Measurements from ENCODE around the gene PPP4R3A. TPM values are rescaled to one million over a fixed set of nuclear protein-coding genes. Genes with fewer than 3 reads are reported as not detected.

PPP4R3A gene
- total and polyA plus RNA-seq, 2 experiments from 2014 or later = 53.5 to 94.9 TPM

DNA sequence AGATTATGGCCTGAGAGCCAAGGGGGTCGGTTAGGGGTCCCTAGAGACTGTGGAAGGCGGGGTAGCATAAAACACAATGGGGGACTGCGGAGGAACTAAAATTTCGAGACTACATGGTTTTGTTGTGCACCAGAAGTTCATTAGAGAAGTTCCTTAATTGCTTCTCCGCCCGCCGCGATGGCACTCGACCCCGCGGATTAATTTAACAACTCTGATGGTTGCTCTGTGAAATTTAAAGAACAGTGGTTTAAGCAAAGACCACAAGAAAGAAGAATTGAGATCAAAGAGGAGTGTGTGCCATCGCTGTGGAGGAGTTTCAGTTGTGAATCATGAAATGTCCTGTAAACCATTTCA lies 91.1 kb downstream of the PPP4R3A start:
- no peak overlapping the region for H3K27ac ChIP-seq
- no peak for DNase-seq (ENCODE audit: low read depth in 1 of 2, low spot score in 1 of 2)
- TF ChIP-seq, protein P1, sequence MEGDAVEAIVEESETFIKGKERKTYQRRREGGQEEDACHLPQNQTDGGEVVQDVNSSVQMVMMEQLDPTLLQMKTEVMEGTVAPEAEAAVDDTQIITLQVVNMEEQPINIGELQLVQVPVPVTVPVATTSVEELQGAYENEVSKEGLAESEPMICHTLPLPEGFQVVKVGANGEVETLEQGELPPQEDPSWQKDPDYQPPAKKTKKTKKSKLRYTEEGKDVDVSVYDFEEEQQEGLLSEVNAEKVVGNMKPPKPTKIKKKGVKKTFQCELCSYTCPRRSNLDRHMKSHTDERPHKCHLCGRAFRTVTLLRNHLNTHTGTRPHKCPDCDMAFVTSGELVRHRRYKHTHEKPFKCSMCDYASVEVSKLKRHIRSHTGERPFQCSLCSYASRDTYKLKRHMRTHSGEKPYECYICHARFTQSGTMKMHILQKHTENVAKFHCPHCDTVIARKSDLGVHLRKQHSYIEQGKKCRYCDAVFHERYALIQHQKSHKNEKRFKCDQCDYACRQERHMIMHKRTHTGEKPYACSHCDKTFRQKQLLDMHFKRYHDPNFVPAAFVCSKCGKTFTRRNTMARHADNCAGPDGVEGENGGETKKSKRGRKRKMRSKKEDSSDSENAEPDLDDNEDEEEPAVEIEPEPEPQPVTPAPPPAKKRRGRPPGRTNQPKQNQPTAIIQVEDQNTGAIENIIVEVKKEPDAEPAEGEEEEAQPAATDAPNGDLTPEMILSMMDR (IDR thresholded peaks at IDR 0.05; ENCODE audit: low read depth, low read length) = no peak
- no peaks in the 10 kb centered on the region for H3K36me3 ChIP-seq
- H3K27me3 ChIP-seq = peaks cover 72% of the 10 kb centered on the region
- H3K4me1 ChIP-seq (ENCODE audit: low read depth) = no peaks in the 10 kb centered on the region
- no peaks in the 10 kb centered on the region for H3K9me3 ChIP-seq (ENCODE audit: low read depth)
- no peak overlapping the region for H3K4me3 ChIP-seq

DNA sequence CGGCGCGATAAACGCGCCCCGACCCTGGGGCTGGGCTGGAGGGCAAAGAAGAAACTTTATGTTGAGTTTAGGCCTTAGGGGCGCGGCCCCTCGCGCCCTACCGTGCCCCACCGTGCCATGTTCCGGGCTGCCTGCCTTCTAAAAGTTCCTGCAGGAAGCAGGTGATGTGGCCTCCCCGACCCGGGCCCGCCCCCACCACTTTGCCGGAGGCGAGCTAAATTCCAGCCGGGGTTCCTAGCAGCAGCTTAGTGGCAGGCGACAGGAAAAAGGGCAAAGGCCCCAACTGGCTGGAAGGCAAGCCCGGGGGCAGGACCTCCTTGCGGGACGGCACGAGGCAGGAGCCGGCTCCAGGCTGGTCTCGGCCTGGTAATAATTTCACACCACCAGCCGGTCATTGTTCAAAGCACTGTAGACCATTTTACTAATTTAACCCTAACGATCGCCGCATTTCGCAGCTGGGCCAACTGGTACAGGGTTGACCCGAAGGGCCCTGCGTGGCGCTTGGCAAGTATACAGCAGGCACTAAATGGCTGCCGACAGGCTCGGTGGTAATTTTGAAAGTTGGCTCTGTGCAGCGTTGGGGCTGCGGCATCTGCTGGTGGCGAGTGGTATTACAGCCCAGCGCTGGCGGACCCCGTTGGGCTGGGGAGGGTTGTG lies 91.6 kb downstream of the PPP4R3A start:
- H3K36me3 ChIP-seq = no peaks in the 10 kb centered on the region
- peaks cover 75% of the 10 kb centered on the region for H3K27me3 ChIP-seq
- no peaks in the 10 kb centered on the region for H3K4me1 ChIP-seq (ENCODE audit: low read depth)
- TF ChIP-seq, protein P1 (IDR thresholded peaks at IDR 0.05; ENCODE audit: low read depth, low read length) = peak; percentile 96
- no peak overlapping the region for H3K27ac ChIP-seq
- no peaks in the 10 kb centered on the region for H3K9me3 ChIP-seq (ENCODE audit: low read depth)
- DNase-seq (ENCODE audit: low read depth in 1 of 2, low spot score in 1 of 2) = peak; percentile 53 to 55
- H3K4me3 ChIP-seq = peak overlapping the region; percentile 11

DNA sequence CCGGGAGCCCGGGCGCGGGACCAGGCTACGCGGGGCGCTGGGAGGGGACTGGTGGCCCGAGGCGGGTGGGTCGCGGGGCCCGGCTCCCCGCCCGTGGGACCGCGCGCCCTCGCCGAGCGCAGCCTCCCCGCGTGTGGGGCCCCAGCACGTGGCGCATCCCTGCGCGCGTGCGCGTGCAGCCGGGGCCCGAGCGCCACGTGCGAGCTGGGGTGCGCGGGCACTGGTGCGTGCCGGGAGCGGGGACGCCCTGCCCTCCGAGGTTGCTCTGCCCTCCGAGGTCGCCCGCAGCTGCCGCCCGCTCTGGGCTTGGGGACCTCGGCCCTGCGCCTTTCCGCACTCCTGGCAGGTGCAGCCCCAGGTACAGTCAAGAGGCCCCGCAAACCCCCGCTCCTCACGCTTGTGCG lies 92.1 kb downstream of the PPP4R3A start:
- H3K4me1 ChIP-seq (ENCODE audit: low read depth) = no peaks in the 10 kb centered on the region
- peak in 1 of 2 donors; percentile 22 for DNase-seq (ENCODE audit: low read depth in 1 of 2, low spot score in 1 of 2)
- H3K36me3 ChIP-seq = no peaks in the 10 kb centered on the region
- no peak overlapping the region for H3K27ac ChIP-seq
- TF ChIP-seq, protein P1 (IDR thresholded peaks at IDR 0.05; ENCODE audit: low read depth, low read length) = no peak
- H3K9me3 ChIP-seq (ENCODE audit: low read depth) = no peaks in the 10 kb centered on the region
- H3K27me3 ChIP-seq = peaks cover 80% of the 10 kb centered on the region
- H3K4me3 ChIP-seq = peak overlapping the region; percentile 11

DNA sequence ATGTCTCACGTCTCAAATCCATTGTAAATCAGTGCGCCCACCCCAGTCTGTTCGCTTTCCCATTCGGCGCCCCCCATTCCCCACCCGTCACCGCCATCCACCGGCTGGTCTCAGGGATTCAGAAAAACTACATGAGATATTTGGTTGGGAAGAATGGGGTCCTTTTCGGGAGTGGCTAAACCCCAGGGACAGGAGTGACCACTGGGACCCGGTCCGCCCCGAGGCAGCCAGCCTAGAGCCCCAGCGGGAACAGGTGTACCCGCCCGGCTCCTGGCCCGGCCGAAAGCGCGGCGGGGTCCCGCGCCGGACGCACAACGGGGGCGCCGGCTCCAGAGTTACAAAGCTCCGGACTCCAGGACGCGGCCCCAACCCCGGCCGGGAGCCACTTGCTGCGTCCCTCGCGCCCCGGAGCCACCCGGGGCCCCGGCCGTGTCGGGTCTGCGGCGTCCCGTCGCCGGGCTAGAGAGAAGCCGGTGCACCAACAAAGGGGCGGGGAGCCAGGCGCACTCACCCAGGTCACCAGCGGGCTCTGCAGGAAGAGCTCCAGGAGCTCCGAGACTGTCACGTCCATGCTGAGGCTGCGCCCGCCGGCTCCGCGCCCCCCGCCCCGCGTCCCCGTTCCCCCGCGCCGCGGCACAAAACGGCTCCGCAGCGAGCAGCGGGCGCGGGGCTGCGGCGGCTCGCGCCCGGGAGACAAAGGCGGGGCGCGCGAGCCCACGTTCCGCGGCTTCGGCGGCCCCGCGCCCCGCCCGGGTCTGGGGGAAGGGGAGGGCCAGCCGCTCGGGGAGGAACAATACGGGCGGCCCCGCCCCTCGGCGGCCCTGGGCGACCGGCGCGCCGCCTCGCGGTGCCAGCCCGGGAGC lies 92.8 kb downstream of the PPP4R3A start, which contains the start of gene CCDC88C:
CCDC88C (minus strand) TSS at position 701 of the 863 bp plus-strand sequence; CDS start at position 571, 130 bp downstream.
- Histone ChIP-seq H3K9me3 (ENCODE audit: low read depth) (no peaks in the 10 kb centered on the region), H3K27me3 (peaks cover 80% of the 10 kb centered on the region), H3K27ac (no peak within 1 kb of the TSS), H3K4me3 (peak within 1 kb of the TSS; percentile 40), H3K36me3 (no peaks in the 10 kb centered on the region), H3K4me1 (ENCODE audit: low read depth) (no peaks in the 10 kb centered on the region)
- peak in 1 of 2 donors; percentile 61 for DNase-seq (ENCODE audit: low read depth in 1 of 2, low spot score in 1 of 2)
- TF ChIP-seq, protein P1 (IDR thresholded peaks at IDR 0.05; ENCODE audit: low read depth, low read length) = no peak

DNA sequence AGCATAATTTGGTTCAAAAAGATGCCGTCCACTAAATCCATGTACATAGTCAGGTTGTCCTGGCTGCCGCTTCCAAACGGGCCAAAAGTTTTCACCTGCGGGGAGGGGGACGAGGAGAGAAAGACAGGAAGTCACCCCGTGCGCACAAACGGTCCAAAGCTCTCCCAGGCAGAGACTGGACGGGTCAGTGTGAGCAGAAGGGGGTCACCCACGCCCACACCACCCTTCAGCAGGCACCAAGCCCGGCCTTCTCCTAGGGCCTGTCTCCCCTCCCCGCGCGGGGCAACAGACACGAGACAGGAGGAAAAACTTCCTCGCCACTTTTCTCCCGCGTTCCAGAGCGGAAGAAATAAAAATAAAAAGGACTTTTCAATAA lies 93.4 kb downstream of the PPP4R3A start:
- TF ChIP-seq, protein P1 (IDR thresholded peaks at IDR 0.05; ENCODE audit: low read depth, low read length) = no peak
- peak overlapping the region; percentile 40 for H3K4me3 ChIP-seq
- H3K9me3 ChIP-seq (ENCODE audit: low read depth) = no peaks in the 10 kb centered on the region
- no peaks in the 10 kb centered on the region for H3K4me1 ChIP-seq (ENCODE audit: low read depth)
- no peak for DNase-seq (ENCODE audit: low read depth in 1 of 2, low spot score in 1 of 2)
- no peak overlapping the region for H3K27ac ChIP-seq
- H3K27me3 ChIP-seq = peaks cover 80% of the 10 kb centered on the region
- H3K36me3 ChIP-seq = no peaks in the 10 kb centered on the region
